ENCODE results near the gene NOC4L. TPM values are rescaled to one million over a fixed set of nuclear protein-coding genes. Genes with fewer than 3 reads are reported as not detected.

NOC4L gene
- total and polyA plus RNA-seq, 5 donors from 2014 or later = 17.0 to 26.9 (median 19.2) TPM

GRCh38 chr12:132114667-132115066, 29.6 kb upstream of the NOC4L start:
- Histone ChIP-seq H3K27me3 (ENCODE audit: control insufficient read depth, insufficient read depth, low read length) (no peaks in the 10 kb centered on the region), H3K4me1 (ENCODE audit: control insufficient read depth, insufficient read depth, low read length, poor library complexity, severe bottlenecking) (no peaks in the 10 kb centered on the region), H3K9me3 (ENCODE audit: control insufficient read depth in 2 of 2, low read length in 2 of 2) (no peaks in the 10 kb centered on the region), H3K27ac (ENCODE audit: insufficient read depth, low read length, poor library complexity, severe bottlenecking) (no peak overlapping the region), H3K4me3 (ENCODE audit: low read depth, low read length) (no peak overlapping the region), H3K36me3 (ENCODE audit: control insufficient read depth, insufficient read depth, low read length) (peaks cover 32% of the 10 kb centered on the region)
- H3K36me3 Mint-ChIP-seq = peaks cover 31% of the 10 kb centered on the region
- no peaks in the 10 kb centered on the region for H3K4me1 Mint-ChIP-seq
- H3K4me3 Mint-ChIP-seq = no peak overlapping the region
- peak overlapping the region in 1 of 3 donors; percentile 25 for H3K27ac Mint-ChIP-seq
- no peaks in the 10 kb centered on the region for H3K9me3 Mint-ChIP-seq
- no peaks in the 10 kb centered on the region for H3K27me3 Mint-ChIP-seq
- no peak for ATAC-seq (ENCODE audit: low read depth in 2 of 2)
- DNase-seq = no peak

GRCh38 chr12:132115500-132115899, 28.8 kb upstream of the NOC4L start:
- H3K27ac Mint-ChIP-seq = no peak overlapping the region
- no peak overlapping the region for H3K4me3 ChIP-seq (ENCODE audit: low read depth, low read length)
- no peak overlapping the region for H3K27ac ChIP-seq (ENCODE audit: insufficient read depth, low read length, poor library complexity, severe bottlenecking)
- H3K4me1 ChIP-seq (ENCODE audit: control insufficient read depth, insufficient read depth, low read length, poor library complexity, severe bottlenecking) = no peaks in the 10 kb centered on the region
- no peaks in the 10 kb centered on the region for H3K27me3 Mint-ChIP-seq
- peaks cover 27% of the 10 kb centered on the region for H3K36me3 ChIP-seq (ENCODE audit: control insufficient read depth, insufficient read depth, low read length)
- H3K9me3 ChIP-seq (ENCODE audit: control insufficient read depth in 2 of 2, low read length in 2 of 2) = no peaks in the 10 kb centered on the region
- H3K4me1 Mint-ChIP-seq = no peaks in the 10 kb centered on the region
- no peaks in the 10 kb centered on the region for H3K27me3 ChIP-seq (ENCODE audit: control insufficient read depth, insufficient read depth, low read length)
- H3K4me3 Mint-ChIP-seq = no peak overlapping the region
- H3K36me3 Mint-ChIP-seq = peaks cover 27% of the 10 kb centered on the region
- H3K9me3 Mint-ChIP-seq = no peaks in the 10 kb centered on the region
- DNase-seq (no peak), ATAC-seq (ENCODE audit: low read depth in 2 of 2) (no peak)

- Histone ChIP-seq H3K27me3 (ENCODE audit: control insufficient read depth, insufficient read depth, low read length) (no peaks in the 10 kb centered on the region), H3K4me3 (ENCODE audit: low read depth, low read length) (no peak overlapping the region), H3K4me1 (ENCODE audit: control insufficient read depth, insufficient read depth, low read length, poor library complexity, severe bottlenecking) (no peaks in the 10 kb centered on the region), H3K27ac (ENCODE audit: insufficient read depth, low read length, poor library complexity, severe bottlenecking) (no peak overlapping the region), H3K9me3 (ENCODE audit: control insufficient read depth in 2 of 2, low read length in 2 of 2) (no peaks in the 10 kb centered on the region), H3K36me3 (ENCODE audit: control insufficient read depth, insufficient read depth, low read length) (peaks cover 20% of the 10 kb centered on the region)
- DNase-seq (no peak), ATAC-seq (ENCODE audit: low read depth in 2 of 2) (no peak)
- Mint-ChIP-seq H3K4me3 (no peak overlapping the region), H3K4me1 (no peaks in the 10 kb centered on the region), H3K27me3 (no peaks in the 10 kb centered on the region), H3K36me3 (peaks cover 21% of the 10 kb centered on the region), H3K27ac (no peak overlapping the region), H3K9me3 (no peaks in the 10 kb centered on the region)
Measured at GRCh38 chr12:132116709-132117557, 27.3 kb upstream of the NOC4L start.

GRCh38 chr12:132117558-132117875, 26.7 kb upstream of the NOC4L start:
- H3K4me3 ChIP-seq (ENCODE audit: low read depth, low read length) = no peak overlapping the region
- peaks cover 25% of the 10 kb centered on the region for H3K36me3 ChIP-seq (ENCODE audit: control insufficient read depth, insufficient read depth, low read length)
- no peak overlapping the region for H3K4me3 Mint-ChIP-seq
- H3K27ac Mint-ChIP-seq = no peak overlapping the region
- H3K9me3 Mint-ChIP-seq = no peaks in the 10 kb centered on the region
- DNase-seq (no peak), ATAC-seq (ENCODE audit: low read depth in 2 of 2) (no peak)
- H3K27me3 ChIP-seq (ENCODE audit: control insufficient read depth, insufficient read depth, low read length) = no peaks in the 10 kb centered on the region
- H3K36me3 Mint-ChIP-seq = peaks cover 21% of the 10 kb centered on the region
- no peak overlapping the region for H3K27ac ChIP-seq (ENCODE audit: insufficient read depth, low read length, poor library complexity, severe bottlenecking)
- H3K27me3 Mint-ChIP-seq = no peaks in the 10 kb centered on the region
- no peaks in the 10 kb centered on the region for H3K4me1 ChIP-seq (ENCODE audit: control insufficient read depth, insufficient read depth, low read length, poor library complexity, severe bottlenecking)
- H3K4me1 Mint-ChIP-seq = no peaks in the 10 kb centered on the region
- H3K9me3 ChIP-seq (ENCODE audit: control insufficient read depth in 2 of 2, low read length in 2 of 2) = no peaks in the 10 kb centered on the region

GRCh38 chr12:132118876-132119275, 25.4 kb upstream of the NOC4L start:
- Histone ChIP-seq H3K4me3 (ENCODE audit: low read depth, low read length) (no peak overlapping the region), H3K36me3 (ENCODE audit: control insufficient read depth, insufficient read depth, low read length) (peaks cover 27% of the 10 kb centered on the region), H3K9me3 (ENCODE audit: control insufficient read depth in 2 of 2, low read length in 2 of 2) (no peaks in the 10 kb centered on the region), H3K27ac (ENCODE audit: insufficient read depth, low read length, poor library complexity, severe bottlenecking) (no peak overlapping the region), H3K4me1 (ENCODE audit: control insufficient read depth, insufficient read depth, low read length, poor library complexity, severe bottlenecking) (no peaks in the 10 kb centered on the region), H3K27me3 (ENCODE audit: control insufficient read depth, insufficient read depth, low read length) (no peaks in the 10 kb centered on the region)
- H3K4me1 Mint-ChIP-seq = no peaks in the 10 kb centered on the region
- ATAC-seq (ENCODE audit: low read depth in 2 of 2) (no peak), DNase-seq (no peak)
- H3K4me3 Mint-ChIP-seq = no peak overlapping the region
- no peak overlapping the region for H3K27ac Mint-ChIP-seq
- H3K36me3 Mint-ChIP-seq = peaks cover 24% of the 10 kb centered on the region
- no peaks in the 10 kb centered on the region for H3K27me3 Mint-ChIP-seq
- H3K9me3 Mint-ChIP-seq = no peaks in the 10 kb centered on the region

- Histone ChIP-seq H3K9me3 (ENCODE audit: control insufficient read depth in 2 of 2, low read length in 2 of 2) (no peaks in the 10 kb centered on the region), H3K4me1 (ENCODE audit: control insufficient read depth, insufficient read depth, low read length, poor library complexity, severe bottlenecking) (no peaks in the 10 kb centered on the region), H3K27ac (ENCODE audit: insufficient read depth, low read length, poor library complexity, severe bottlenecking) (no peak overlapping the region), H3K36me3 (ENCODE audit: control insufficient read depth, insufficient read depth, low read length) (peaks cover 23% of the 10 kb centered on the region), H3K27me3 (ENCODE audit: control insufficient read depth, insufficient read depth, low read length) (no peaks in the 10 kb centered on the region), H3K4me3 (ENCODE audit: low read depth, low read length) (no peak overlapping the region)
- Mint-ChIP-seq H3K27ac (no peak overlapping the region), H3K4me3 (no peak overlapping the region), H3K9me3 (no peaks in the 10 kb centered on the region), H3K4me1 (no peaks in the 10 kb centered on the region), H3K36me3 (peaks cover 30% of the 10 kb centered on the region), H3K27me3 (no peaks in the 10 kb centered on the region)
- ATAC-seq (ENCODE audit: low read depth in 2 of 2) = no peak
- DNase-seq = no peak
Measured at GRCh38 chr12:132121283-132121682, 23.0 kb upstream of the NOC4L start.

GRCh38 chr12:132123970-132124765, 20.1 kb upstream of the NOC4L start:
- H3K27me3 ChIP-seq (ENCODE audit: control insufficient read depth, insufficient read depth, low read length) = no peaks in the 10 kb centered on the region
- H3K27ac Mint-ChIP-seq = no peak overlapping the region
- no peak overlapping the region for H3K27ac ChIP-seq (ENCODE audit: insufficient read depth, low read length, poor library complexity, severe bottlenecking)
- H3K4me3 Mint-ChIP-seq = no peak overlapping the region
- H3K4me1 Mint-ChIP-seq = no peaks in the 10 kb centered on the region
- H3K9me3 ChIP-seq (ENCODE audit: control insufficient read depth in 2 of 2, low read length in 2 of 2) = no peaks in the 10 kb centered on the region
- no peak overlapping the region for H3K4me3 ChIP-seq (ENCODE audit: low read depth, low read length)
- H3K9me3 Mint-ChIP-seq = peaks cover 0 to 8% (median 0%) of the 10 kb centered on the region in 7 donors
- H3K36me3 Mint-ChIP-seq = peaks cover 50% of the 10 kb centered on the region
- ATAC-seq (ENCODE audit: low read depth in 2 of 2) (no peak), DNase-seq (no peak)
- H3K4me1 ChIP-seq (ENCODE audit: control insufficient read depth, insufficient read depth, low read length, poor library complexity, severe bottlenecking) = no peaks in the 10 kb centered on the region
- peaks cover 37% of the 10 kb centered on the region for H3K36me3 ChIP-seq (ENCODE audit: control insufficient read depth, insufficient read depth, low read length)
- H3K27me3 Mint-ChIP-seq = no peaks in the 10 kb centered on the region
